OCI-LY7 (cell line): ENCODE results near the gene PGF.

Experiments used
- EZH2phosphoT487 ChIP-seq: fragments of 200-600 bp; sonication (generic); IDR thresholded peaks from 2 replicates; pipeline ENCODE4 v1.6.1; 2018; ENCODE audit warnings: low read depth, borderline replicate concordance, mild to moderate bottlenecking, mixed run types, antibody characterized with exemption, low read length, moderate library complexity, mixed read lengths
- TF ChIP-seq, protein P1 (sequence below): fragments of 200-600 bp; sonication (generic); conservative IDR thresholded peaks from 2 replicates; pipeline ENCODE4 v1.5.1; 2014; ENCODE audit warnings: mild to moderate bottlenecking, antibody characterized with exemption, low read length, moderate library complexity, mixed read lengths

GRCh38 chr14:74980398-74980730 is 25.0 kb upstream of the PGF start:
- TF ChIP-seq, protein P1, sequence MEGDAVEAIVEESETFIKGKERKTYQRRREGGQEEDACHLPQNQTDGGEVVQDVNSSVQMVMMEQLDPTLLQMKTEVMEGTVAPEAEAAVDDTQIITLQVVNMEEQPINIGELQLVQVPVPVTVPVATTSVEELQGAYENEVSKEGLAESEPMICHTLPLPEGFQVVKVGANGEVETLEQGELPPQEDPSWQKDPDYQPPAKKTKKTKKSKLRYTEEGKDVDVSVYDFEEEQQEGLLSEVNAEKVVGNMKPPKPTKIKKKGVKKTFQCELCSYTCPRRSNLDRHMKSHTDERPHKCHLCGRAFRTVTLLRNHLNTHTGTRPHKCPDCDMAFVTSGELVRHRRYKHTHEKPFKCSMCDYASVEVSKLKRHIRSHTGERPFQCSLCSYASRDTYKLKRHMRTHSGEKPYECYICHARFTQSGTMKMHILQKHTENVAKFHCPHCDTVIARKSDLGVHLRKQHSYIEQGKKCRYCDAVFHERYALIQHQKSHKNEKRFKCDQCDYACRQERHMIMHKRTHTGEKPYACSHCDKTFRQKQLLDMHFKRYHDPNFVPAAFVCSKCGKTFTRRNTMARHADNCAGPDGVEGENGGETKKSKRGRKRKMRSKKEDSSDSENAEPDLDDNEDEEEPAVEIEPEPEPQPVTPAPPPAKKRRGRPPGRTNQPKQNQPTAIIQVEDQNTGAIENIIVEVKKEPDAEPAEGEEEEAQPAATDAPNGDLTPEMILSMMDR = no peak
- no peak for TF ChIP-seq EZH2phosphoT487
